HepG2 (cell line): ENCODE data around the gene MYO5B. TPM values are rescaled to one million over a fixed set of nuclear protein-coding genes. Genes with fewer than 3 reads are reported as not detected.

Experiments used
- ETV5 ChIP-seq: IDR thresholded peaks from 2 replicates; pipeline ENCODE4 v1.6.1; 2018; ENCODE audit warnings: missing biosample characterization, missing genetic modification reagents, inconsistent platforms, borderline replicate concordance
- GZF1 ChIP-seq: sonication (generic); formaldehyde crosslinking; IDR thresholded peaks from 2 replicates; pipeline ENCODE4 v1.5.1; 2020; ENCODE audit warnings: mild to moderate bottlenecking, missing genetic modification reagents
- HCFC1 ChIP-seq: fragments of 150-350 bp; IDR thresholded peaks from 2 replicates; pipeline ENCODE4 v1.6.1; 2014; ENCODE audit warnings: low read depth, low read length
- HOXA9 ChIP-seq: sonication (generic); formaldehyde crosslinking; IDR thresholded peaks from 2 replicates; pipeline ENCODE4 v1.8.1; 2022; ENCODE audit warnings: missing genetic modification reagents, mild to moderate bottlenecking, moderate library complexity, borderline replicate concordance
- KDM5A ChIP-seq: fragments of 200-600 bp; sonication (generic); IDR thresholded peaks from 2 replicates; pipeline ENCODE4 v1.7.0; 2018; ENCODE audit warnings: antibody characterized with exemption, mild to moderate bottlenecking, low read length, borderline replicate concordance
- MLXIP ChIP-seq: sonication (generic); formaldehyde crosslinking; IDR thresholded peaks from 2 replicates; pipeline ENCODE4 v1.9.0; 2021; ENCODE audit warnings: missing genetic modification reagents, borderline replicate concordance
- SALL1 ChIP-seq: sonication (generic); formaldehyde crosslinking; IDR thresholded peaks from 2 replicates; pipeline ENCODE4 v1.8.0; 2022; ENCODE audit warnings: mild to moderate bottlenecking, missing genetic modification reagents
- ZBTB38 ChIP-seq: sonication (generic); formaldehyde crosslinking; IDR thresholded peaks from 2 replicates; pipeline ENCODE4 v1.5.1; 2020; ENCODE audit warnings: mild to moderate bottlenecking, missing genetic modification reagents
- ZKSCAN5 ChIP-seq: sonication (generic); formaldehyde crosslinking; IDR thresholded peaks from 2 replicates; pipeline ENCODE4 v1.5.1; 2020; ENCODE audit warnings: mild to moderate bottlenecking, missing genetic modification reagents
- ZNF281 ChIP-seq: sonication (generic); formaldehyde crosslinking; IDR thresholded peaks from 2 replicates; pipeline ENCODE4 v1.4.0; 2020; ENCODE audit warnings: missing genetic modification reagents, borderline replicate concordance
- polyA plus RNA-seq, 8 experiments: library from polyadenylated mRNA; depleted of rRNA in 3 of 8; stranded (reverse) in 7 of 8; unstranded in 1 of 8; fragments of >200 nt; fragmentation: Illumina TruSeq in 4 of 8; extraction: Trizol in 4 of 8; gene quantifications; 2 replicates each; pipeline versions ENCODE4 v1.2.1 to v1.2.3, GENCODE V29; 2011 to 2016; ENCODE audit warnings: low read depth in 4 of 8, missing spikeins in 1 of 8, mixed read lengths in 1 of 8; ENCODE audit not compliant: insufficient read depth in 1 of 8
- total RNA-seq, 5 experiments: library from RNA; depleted of rRNA; stranded (reverse); fragments of >200 nt; fragmentation: Illumina TruSeq; extraction: Trizol; gene quantifications; 2 replicates each; pipeline ENCODE4 v1.2.3, GENCODE V29; 2016; ENCODE audit warnings: low read depth in 1 of 5
- TF ChIP-seq, protein P1 (sequence below): sonication (generic); formaldehyde crosslinking; IDR thresholded peaks from 2 replicates; pipeline ENCODE4 v1.4.0; 2020; ENCODE audit warnings: missing genetic modification reagents, mild to moderate bottlenecking, borderline replicate concordance
- TF ChIP-seq, protein P2 (sequence below): sonication (generic); formaldehyde crosslinking; IDR thresholded peaks from 2 replicates; pipeline ENCODE4 v1.4.0; 2020; ENCODE audit warnings: mild to moderate bottlenecking, missing genetic modification reagents
- TF ChIP-seq, protein P3 (sequence below): sonication (generic); formaldehyde crosslinking; IDR thresholded peaks from 2 replicates; pipeline ENCODE4 v1.5.1; 2020; ENCODE audit warnings: mild to moderate bottlenecking, missing genetic modification reagents, moderate library complexity

The MYO5B gene
- total and polyA plus RNA-seq, 2 of the 13 experiments (the other 11 are each of a cell fraction or from before 2014, with no cell fraction given): 13.1 to 24.0 TPM

GRCh38 chr18:50090370-50091312 is 104.3 kb downstream of the MYO5B start (continued):
- peak; percentile 82; the same call in 1 of the 2 replicates for TF ChIP-seq ZNF281 (CRISPR knock-in tag)
- TF ChIP-seq, protein P1, sequence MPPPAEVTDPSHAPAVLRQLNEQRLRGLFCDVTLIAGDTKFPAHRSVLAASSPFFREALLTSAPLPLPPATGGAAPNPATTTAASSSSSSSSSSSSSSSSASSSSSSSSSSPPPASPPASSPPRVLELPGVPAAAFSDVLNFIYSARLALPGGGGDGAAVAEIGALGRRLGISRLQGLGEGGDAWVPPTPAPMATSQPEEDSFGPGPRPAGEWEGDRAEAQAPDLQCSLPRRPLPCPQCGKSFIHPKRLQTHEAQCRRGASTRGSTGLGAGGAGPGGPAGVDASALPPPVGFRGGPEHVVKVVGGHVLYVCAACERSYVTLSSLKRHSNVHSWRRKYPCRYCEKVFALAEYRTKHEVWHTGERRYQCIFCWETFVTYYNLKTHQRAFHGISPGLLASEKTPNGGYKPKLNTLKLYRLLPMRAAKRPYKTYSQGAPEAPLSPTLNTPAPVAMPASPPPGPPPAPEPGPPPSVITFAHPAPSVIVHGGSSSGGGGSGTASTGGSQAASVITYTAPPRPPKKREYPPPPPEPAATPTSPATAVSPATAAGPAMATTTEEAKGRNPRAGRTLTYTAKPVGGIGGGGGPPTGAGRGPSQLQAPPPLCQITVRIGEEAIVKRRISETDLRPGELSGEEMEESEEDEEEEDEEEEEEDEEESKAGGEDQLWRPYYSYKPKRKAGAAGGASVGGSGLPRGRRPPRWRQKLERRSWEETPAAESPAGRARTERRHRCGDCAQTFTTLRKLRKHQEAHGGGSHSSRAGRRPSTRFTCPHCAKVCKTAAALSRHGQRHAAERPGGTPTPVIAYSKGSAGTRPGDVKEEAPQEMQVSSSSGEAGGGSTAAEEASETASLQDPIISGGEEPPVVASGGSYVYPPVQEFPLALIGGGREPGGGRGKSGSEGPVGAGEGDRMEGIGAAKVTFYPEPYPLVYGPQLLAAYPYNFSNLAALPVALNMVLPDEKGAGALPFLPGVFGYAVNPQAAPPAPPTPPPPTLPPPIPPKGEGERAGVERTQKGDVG (CRISPR knock-in tag): no peak
- no peak for TF ChIP-seq ZKSCAN5
- TF ChIP-seq SALL1 (CRISPR knock-in tag): peak; percentile 61; the same call in 1 of the 2 replicates
- TF ChIP-seq ETV5 (CRISPR knock-in tag): peak; percentile 47; the same call in 1 of the 2 replicates
- TF ChIP-seq KDM5A: no peak; the same call in 1 of the 2 replicates
- TF ChIP-seq ZBTB38: no peak
- no peak for TF ChIP-seq HCFC1
- no peak for TF ChIP-seq HOXA9 (CRISPR knock-in tag)
- TF ChIP-seq MLXIP (CRISPR knock-in tag): no peak
- TF ChIP-seq, protein P2, sequence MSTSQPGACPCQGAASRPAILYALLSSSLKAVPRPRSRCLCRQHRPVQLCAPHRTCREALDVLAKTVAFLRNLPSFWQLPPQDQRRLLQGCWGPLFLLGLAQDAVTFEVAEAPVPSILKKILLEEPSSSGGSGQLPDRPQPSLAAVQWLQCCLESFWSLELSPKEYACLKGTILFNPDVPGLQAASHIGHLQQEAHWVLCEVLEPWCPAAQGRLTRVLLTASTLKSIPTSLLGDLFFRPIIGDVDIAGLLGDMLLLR (CRISPR knock-in tag): no peak
- TF ChIP-seq GZF1 (CRISPR knock-in tag): no peak
- TF ChIP-seq, protein P3, sequence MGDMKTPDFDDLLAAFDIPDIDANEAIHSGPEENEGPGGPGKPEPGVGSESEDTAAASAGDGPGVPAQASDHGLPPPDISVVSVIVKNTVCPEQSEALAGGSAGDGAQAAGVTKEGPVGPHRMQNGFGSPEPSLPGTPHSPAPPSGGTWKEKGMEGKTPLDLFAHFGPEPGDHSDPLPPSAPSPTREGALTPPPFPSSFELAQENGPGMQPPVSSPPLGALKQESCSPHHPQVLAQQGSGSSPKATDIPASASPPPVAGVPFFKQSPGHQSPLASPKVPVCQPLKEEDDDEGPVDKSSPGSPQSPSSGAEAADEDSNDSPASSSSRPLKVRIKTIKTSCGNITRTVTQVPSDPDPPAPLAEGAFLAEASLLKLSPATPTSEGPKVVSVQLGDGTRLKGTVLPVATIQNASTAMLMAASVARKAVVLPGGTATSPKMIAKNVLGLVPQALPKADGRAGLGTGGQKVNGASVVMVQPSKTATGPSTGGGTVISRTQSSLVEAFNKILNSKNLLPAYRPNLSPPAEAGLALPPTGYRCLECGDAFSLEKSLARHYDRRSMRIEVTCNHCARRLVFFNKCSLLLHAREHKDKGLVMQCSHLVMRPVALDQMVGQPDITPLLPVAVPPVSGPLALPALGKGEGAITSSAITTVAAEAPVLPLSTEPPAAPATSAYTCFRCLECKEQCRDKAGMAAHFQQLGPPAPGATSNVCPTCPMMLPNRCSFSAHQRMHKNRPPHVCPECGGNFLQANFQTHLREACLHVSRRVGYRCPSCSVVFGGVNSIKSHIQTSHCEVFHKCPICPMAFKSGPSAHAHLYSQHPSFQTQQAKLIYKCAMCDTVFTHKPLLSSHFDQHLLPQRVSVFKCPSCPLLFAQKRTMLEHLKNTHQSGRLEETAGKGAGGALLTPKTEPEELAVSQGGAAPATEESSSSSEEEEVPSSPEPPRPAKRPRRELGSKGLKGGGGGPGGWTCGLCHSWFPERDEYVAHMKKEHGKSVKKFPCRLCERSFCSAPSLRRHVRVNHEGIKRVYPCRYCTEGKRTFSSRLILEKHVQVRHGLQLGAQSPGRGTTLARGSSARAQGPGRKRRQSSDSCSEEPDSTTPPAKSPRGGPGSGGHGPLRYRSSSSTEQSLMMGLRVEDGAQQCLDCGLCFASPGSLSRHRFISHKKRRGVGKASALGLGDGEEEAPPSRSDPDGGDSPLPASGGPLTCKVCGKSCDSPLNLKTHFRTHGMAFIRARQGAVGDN (CRISPR knock-in tag): no peak
